Dedifferentiated amniotic fluid mesenchymal stem cell (primary cell): Measurements from ENCODE around the gene OR6A2.
"Not testable (repeated sequence)": the region's sequence is repeated elsewhere in the genome, so short reads cannot be mapped to it uniquely, and the experiment has no call there.

Source experiments
- DNase-seq: peaks from one replicate; pipeline ENCODE4 v3.0.0-alpha.2; 2016; ENCODE audit errors: extremely low spot score

OR6A2 gene

DNA sequence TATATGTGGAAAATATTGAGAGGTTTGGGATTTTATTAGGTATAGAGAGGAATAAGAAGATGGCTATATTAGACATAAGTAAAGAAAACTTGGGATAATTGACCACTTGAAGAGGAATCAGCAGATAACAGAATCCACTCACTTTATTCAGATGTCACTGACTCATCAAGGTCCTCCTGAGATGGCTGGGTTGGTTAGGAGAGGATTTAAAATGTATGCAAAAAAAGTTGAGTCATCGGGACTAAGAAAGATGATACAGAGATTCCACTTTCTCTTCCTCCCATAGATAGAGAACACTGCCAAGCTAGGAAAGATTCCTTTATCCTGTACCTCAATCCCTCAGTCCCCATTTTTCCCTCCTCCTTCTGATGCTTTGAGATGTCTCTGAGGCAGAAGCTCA, at the start of gene OR6A2:
TSS of gene OR6A2 (minus strand) at position 288 of the 400 bp plus-strand sequence. CDS start 3,981 bp downstream, outside the sequence.
- no peak for DNase-seq

- no peak for DNase-seq
Observed at GRCh38 chr11:6845383-6845782, 45.9 kb upstream of the OR6A2 start, which contains the start of gene OR10A5. Gene OR10A5 (plus strand): TSS chr11:6845683. CDS start chr11:6845683, 0 bp downstream.

GRCh38 chr11:6844356-6844755, 44.9 kb upstream of the OR6A2 start:
- DNase-seq = no peak

- no peak for DNase-seq
Observed at GRCh38 chr11:6843670-6844069, 44.2 kb upstream of the OR6A2 start.

GRCh38 chr11:6841694-6842093, 42.2 kb upstream of the OR6A2 start:
- no peak for DNase-seq

DNA sequence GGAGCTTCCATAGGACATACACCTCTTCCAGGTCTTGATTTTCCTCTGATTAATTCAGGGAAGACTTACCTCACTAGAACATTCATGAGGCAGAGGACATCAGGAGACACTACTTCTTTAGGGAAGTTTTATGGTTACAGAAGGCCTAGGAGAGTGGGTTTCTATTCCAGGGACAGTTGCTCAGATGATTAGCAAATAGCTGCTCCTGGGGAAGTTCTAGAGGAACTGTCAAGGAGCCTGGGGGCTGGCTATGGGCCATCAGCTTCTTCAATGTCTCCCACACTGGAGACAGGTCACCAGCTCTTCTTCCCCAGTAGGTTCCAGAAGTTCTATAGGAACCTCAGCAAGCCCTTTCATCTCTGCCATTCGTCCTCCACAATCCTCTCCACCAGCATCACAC, 34.5 kb upstream of the OR6A2 start:
- no peak for DNase-seq

DNA sequence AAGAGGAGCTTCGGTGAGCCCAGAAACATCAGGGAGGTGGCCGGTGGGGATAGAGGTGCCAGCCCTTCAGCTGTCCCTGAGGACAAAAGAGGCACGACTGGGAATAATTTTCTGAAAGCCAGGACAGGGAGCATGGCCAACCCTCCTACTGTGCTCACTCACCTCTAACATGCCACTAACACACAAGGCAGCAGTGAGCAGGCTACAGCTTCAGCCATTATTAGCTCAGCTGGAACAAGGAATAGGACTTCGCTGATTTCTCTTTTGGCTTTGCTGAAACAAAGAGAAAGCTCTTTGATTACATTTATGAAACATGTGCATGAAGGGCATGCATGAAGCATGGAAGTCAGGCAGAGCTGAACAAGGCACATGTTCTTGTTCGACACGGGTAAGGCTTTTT, 33.9 kb upstream of the OR6A2 start:
- no peak for DNase-seq

DNA sequence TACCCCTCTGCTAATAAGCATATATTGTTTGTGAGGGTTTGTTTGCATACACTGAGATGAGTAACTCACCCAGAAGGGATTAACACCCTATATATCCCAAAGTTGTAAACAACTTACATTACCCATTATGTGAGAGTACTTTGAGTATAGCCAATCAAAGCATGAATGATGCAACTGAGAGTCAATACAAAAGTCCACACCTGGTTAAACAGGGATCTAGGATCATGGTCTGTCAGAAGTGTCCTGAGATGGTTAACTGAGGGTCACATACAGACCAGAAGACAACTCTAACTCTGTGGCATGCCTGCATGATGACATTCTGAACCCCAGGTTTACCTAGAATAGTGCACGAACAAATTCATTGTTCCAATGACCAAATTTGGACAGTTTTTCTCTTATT, 28.6 kb upstream of the OR6A2 start:
- DNase-seq = no peak

GRCh38 chr11:6825231-6825744, 25.8 kb upstream of the OR6A2 start:
- no peak for DNase-seq

DNA sequence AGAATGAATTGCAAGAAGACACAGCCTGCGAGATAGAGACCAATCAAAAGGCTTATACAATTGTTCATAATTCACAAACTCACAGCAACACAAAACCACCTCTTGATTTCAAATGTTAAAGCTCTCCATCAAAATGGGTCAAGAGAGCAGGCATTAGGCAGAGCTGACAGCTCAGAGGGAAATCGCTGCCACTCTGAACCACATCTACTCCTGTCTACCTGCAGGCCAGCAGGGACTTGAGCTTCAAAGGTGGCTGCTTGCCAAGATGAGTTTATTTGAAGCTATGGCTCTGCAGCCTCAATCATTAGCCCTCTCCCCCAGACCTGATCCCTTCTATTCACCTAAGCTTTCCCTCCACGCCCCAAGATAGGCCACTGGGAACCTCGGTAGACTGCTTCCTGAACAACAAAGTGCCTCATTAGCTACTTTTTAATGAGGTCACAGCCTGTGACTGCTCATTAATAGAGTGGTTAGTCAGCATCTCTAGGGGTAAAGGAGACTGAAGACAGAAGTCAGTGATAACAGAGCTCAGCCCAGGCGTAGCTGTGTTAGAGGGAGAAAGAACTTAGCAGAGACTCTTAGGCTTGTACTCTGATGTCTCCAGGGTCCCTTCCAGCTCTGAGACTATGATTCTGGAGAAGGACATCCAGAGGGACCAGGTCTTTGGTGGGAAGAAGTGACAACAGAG, 24.8 kb upstream of the OR6A2 start:
- no peak for DNase-seq

GRCh38 chr11:6818967-6819366, 19.5 kb upstream of the OR6A2 start:
- DNase-seq = no peak

DNA sequence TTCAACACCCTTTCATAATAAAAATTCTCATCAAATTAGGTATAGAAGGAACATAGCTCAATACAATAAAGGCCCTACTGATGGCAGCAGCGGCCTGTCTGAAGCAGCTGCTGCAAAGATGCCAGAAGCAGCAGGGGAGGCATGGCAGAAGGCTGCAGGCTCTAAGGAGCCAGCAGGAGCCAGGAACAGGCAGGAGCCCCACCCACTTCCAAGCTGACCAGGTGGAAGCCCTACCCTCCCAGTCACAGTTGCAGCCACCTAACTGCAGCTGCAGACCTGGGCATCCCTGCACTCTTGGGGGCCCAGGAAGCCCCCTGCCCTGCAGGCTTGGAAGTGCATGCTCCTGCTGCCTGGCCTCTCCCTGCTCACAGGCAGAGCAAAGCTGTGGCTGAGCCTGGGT, 18.2 kb upstream of the OR6A2 start:
- no peak for DNase-seq

- DNase-seq = no peak
Observed at GRCh38 chr11:6813656-6814055, 14.2 kb upstream of the OR6A2 start.

DNA sequence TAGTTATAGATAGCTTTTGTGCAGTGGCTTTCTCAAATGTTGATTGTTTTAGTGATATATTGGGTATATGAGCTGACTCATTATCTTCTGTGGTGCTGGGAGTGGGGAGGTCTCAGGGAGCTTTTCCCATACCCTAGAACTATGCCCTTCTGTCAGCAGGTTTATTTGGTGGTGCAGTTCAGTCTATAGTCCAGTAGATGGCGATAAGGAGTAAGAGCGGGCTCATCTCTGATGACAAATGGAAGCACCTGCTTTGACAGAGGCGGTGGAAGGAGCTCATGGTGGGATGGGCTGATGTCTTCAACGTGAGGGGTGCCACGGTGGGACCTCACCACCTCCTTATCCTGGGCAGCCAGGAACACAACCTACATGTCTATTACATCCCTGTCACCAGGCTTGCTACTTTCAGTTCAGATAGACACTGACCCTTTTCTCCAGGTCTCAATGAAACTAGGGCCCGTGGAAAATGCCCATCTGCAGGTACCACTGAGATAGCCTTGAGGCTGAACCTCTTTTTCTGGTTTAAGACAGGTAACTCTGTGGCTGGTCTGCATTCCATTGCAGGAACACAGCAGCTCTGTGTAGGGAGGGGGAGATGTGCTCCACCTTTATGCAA, 13.0 kb upstream of the OR6A2 start:
- no peak for DNase-seq

GRCh38 chr11:6801075-6801474, 1.6 kb upstream of the OR6A2 start:
- DNase-seq = not testable (repeated sequence)

DNA sequence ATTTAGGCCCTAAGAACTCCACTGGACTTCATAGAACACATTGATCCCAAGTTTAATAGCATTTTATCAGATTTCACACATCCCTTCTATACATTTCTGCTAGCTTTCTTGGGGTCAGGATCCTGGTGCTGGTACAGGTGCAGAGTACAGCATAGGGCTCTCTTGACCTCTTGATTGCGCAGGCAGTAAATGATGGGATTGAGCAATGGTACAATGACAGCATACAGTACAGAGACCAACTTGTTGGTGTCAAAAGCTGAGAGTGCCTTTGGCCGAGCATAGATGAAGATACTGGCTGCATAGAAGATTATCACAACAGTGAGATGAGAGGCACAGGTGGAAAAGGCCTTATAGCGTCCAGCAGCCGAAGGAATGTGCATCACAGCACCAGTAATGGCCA, 4.8 kb downstream of the OR6A2 start:
- DNase-seq = no peak

GRCh38 chr11:6790546-6790945, 8.9 kb downstream of the OR6A2 start:
- DNase-seq = no peak

DNA sequence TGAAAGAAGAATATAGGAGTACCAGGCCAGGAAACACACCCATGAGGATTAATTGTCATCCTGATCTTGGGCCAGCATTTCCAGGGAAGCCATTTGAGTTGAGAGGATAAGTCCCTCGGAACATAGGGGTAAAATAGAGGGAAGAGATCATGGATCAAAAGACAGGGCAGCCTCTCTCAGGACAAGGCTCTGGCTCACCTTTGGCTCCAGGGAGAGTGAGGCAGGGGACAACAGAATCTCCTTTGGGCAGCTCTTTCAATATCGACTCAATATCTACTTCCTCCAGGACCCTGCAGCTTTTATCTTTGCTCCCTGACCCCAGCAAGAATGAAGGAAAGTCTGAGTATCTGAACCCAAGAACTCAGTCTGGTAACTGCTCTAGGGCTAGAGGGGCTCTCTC, 16.8 kb downstream of the OR6A2 start, which contains the start of gene OR2AG1:
TSS of gene OR2AG1 (plus strand) at position 301 of the 400 bp plus-strand sequence. CDS start 2,018 bp downstream, outside the sequence.
- no peak for DNase-seq

- no peak for DNase-seq
Observed at GRCh38 chr11:6780829-6781228, 18.7 kb downstream of the OR6A2 start.

DNA sequence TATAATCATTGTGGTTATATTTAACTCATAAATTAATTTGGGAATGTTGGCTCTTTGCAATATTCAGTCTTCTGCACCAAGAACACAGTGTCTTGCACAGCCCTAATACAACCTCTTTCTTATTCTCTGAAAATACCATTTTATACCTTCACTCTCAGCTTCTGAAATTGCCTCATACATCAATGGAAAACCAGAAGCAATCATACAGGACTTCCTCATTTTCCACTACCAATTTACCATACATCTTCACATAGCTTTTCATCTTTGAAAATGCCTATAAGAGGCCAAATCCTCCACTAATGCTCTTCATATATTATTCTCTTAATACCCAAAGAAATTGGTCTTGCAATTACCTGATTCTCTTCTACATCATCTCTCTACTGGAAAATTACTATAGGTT, 21.0 kb downstream of the OR6A2 start:
- no peak for DNase-seq

GRCh38 chr11:6771926-6772893, 27.3 kb downstream of the OR6A2 start, which contains the start of gene OR2AG2:
Gene OR2AG2 (minus strand): TSS chr11:6771976. CDS start chr11:6768957, 3,019 bp downstream.
- DNase-seq = no peak
